K562 (cell line): Measurements from ENCODE around the gene ALOXE3. TPM values are rescaled to one million over a fixed set of nuclear protein-coding genes. Genes with fewer than 3 reads are reported as not detected.

Experiments used
- BDP1 ChIP-seq: IDR thresholded peaks from 3 replicates; pipeline ENCODE4 v1.6.1; 2011; ENCODE audit not compliant: insufficient read length, insufficient read depth
- BMI1 ChIP-seq: fragments of 150-350 bp; IDR thresholded peaks from 2 replicates; pipeline ENCODE4 v1.6.1; 2014; ENCODE audit warnings: low read length
- FOXJ3 ChIP-seq: sonication (generic); formaldehyde crosslinking; IDR thresholded peaks from 2 replicates; pipeline ENCODE4 v1.4.0; 2020; ENCODE audit warnings: mild to moderate bottlenecking, missing genetic modification reagents
- FOXK2 ChIP-seq, 2 experiments: fragments of 450-650 bp; IDR thresholded peaks in 1 of 2; conservative IDR thresholded peaks in 1 of 2; 2 replicates each; pipeline ENCODE4 v1.6.1; 2016; ENCODE audit warnings: low read depth in 2 of 2, mild to moderate bottlenecking in 1 of 2
- HMG20A ChIP-seq: fragments of 450-650 bp; formaldehyde crosslinking; conservative IDR thresholded peaks from 2 replicates; pipeline ENCODE4 v1.4.0; 2020; ENCODE audit warnings: mild to moderate bottlenecking, mixed read lengths
- OTX1 ChIP-seq: fragments of 450-650 bp; formaldehyde crosslinking; IDR thresholded peaks from 2 replicates; pipeline ENCODE4 v1.4.0; 2022; ENCODE audit warnings: mild to moderate bottlenecking
- POLR2B ChIP-seq: fragments of 450-650 bp; IDR thresholded peaks from 2 replicates; pipeline ENCODE4 v1.6.1; 2018; ENCODE audit warnings: low read depth; ENCODE audit not compliant: partially characterized antibody
- RUNX1 ChIP-seq: sonication (generic); IDR thresholded peaks from 2 replicates; pipeline ENCODE4 v1.6.1; 2016; ENCODE audit warnings: antibody characterized with exemption, low read depth
- SAFB ChIP-seq: fragments of 200-400 bp; formaldehyde crosslinking; IDR thresholded peaks from 2 replicates; pipeline ENCODE4 v1.6.1; 2017; ENCODE audit warnings: low read depth, low read length, borderline replicate concordance
- TRIM24 ChIP-seq, 2 experiments: fragments of 450-650 bp; IDR thresholded peaks; 2 replicates each; pipeline ENCODE4 v1.6.1; 2016
- ZBTB17 ChIP-seq: fragments of 450-650 bp; formaldehyde crosslinking; IDR thresholded peaks from 2 replicates; pipeline ENCODE4 v1.4.0; 2020; ENCODE audit warnings: mild to moderate bottlenecking
- ZBTB2 ChIP-seq: fragments of 450-650 bp; IDR thresholded peaks from 2 replicates; pipeline ENCODE4 v1.6.1; 2016; ENCODE audit warnings: antibody characterized with exemption
- ZNF12 ChIP-seq: sonication (generic); formaldehyde crosslinking; IDR thresholded peaks from 2 replicates; pipeline ENCODE4 v1.4.0; 2020; ENCODE audit warnings: mild to moderate bottlenecking, missing genetic modification reagents
- ZNF3 ChIP-seq: fragments of 250-450 bp; sonication (Bioruptor Pico); IDR thresholded peaks from 2 replicates; pipeline ENCODE4 v1.5.0; 2021; ENCODE audit warnings: mild to moderate bottlenecking, moderate library complexity
- ZNF668 ChIP-seq: fragments of 250-450 bp; sonication (Bioruptor Pico); IDR thresholded peaks from 2 replicates; pipeline ENCODE4 v1.8.0; 2022; ENCODE audit warnings: mild to moderate bottlenecking, inconsistent platforms
- ZNF740 ChIP-seq, 3 experiments: fragments of 200-800 bp in 1 of 3; sonication (Bioruptor generic) in 1 of 3; sonication (generic) in 1 of 3; formaldehyde crosslinking in 1 of 3; IDR thresholded peaks; 2 replicates each; pipeline versions ENCODE4 v1.6.1 to v1.8.0; 2016 to 2022; ENCODE audit warnings: mild to moderate bottlenecking in 2 of 3, missing compliant biosample characterization in 2 of 3, missing genetic modification characterization in 2 of 3, missing genetic modification reagents in 1 of 3
- polyA plus RNA-seq, 8 experiments: library from polyadenylated mRNA; depleted of rRNA in 4 of 8; stranded (reverse) in 5 of 8; unstranded in 3 of 8; fragments of >200 nt; fragmentation: Nextera tagmentation in 2 of 8; fragmentation: Illumina TruSeq in 1 of 8; extraction: Ambion mirVana in 2 of 8; extraction: Trizol in 1 of 8; gene quantifications; 2 replicates each; pipeline versions ENCODE4 v1.2.1 to v1.2.3, GENCODE V29; 2011 to 2014; ENCODE audit warnings: inconsistent platforms in 1 of 8, missing spikeins in 1 of 8
- total RNA-seq, 7 experiments: library from RNA; depleted of rRNA in 6 of 7; stranded (reverse); fragments of >200 nt in 6 of 7; fragmentation: Illumina TruSeq in 2 of 7; extraction: Trizol in 2 of 7; gene quantifications; 2 replicates each; pipeline versions ENCODE4 v1.2.1 to v1.2.3, GENCODE V29; 2011 to 2021; ENCODE audit warnings: low replicate concordance in 1 of 7
- TF ChIP-seq, protein P1 (sequence below): fragments of 450-650 bp; IDR thresholded peaks from 2 replicates; pipeline ENCODE4 v1.6.1; 2016; ENCODE audit warnings: borderline replicate concordance
- TF ChIP-seq, protein P2 (sequence below): sonication (generic); formaldehyde crosslinking; IDR thresholded peaks from 2 replicates; pipeline ENCODE4 v1.8.1; 2022; ENCODE audit warnings: missing genetic modification reagents
- TF ChIP-seq, protein P3 (sequence below), 2 experiments: fragments of 450-650 bp; conservative IDR thresholded peaks; 2 replicates each; pipeline ENCODE4 v1.6.1; 2017; ENCODE audit warnings: mild to moderate bottlenecking in 2 of 2, moderate library complexity in 2 of 2

The ALOXE3 gene
- total and polyA plus RNA-seq, 9 of the 15 experiments (the other 6 are each of a cell fraction or from before 2014, with no cell fraction given), result 0.04 TPM; not detected in 8

DNA sequence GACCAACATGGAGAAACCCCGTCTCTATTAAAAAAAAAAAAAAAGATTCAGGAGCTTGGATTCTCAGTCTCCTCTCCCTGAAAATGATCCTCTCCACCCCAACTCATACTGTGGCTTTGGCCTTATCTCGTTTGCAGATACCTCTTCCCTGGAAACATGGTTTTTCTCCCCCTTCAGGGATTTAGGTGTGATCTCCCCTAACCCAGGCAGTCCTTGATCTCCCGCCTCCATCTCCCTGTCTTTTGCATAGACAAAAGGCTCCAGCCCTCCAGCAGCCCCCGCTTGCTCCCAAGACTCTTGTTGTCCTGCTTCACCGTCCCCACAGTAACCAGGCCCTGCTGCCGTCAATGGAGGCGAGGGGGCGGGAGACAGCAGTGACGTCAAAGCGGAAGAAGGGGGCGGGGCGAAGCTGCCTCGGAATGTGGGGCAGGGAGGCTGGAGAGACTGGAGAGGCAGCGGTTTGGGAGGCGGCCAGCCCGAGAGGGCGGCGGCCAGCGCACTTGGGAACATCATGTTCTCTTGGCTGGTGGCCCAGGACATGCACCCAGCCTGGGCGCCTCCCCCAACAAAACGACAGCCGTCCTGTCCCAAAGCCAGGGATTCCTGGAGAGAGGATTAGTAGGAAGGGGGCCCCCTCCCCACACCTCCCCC, 35.8 kb upstream of the ALOXE3 start (continued):
- TF ChIP-seq, protein P1, sequence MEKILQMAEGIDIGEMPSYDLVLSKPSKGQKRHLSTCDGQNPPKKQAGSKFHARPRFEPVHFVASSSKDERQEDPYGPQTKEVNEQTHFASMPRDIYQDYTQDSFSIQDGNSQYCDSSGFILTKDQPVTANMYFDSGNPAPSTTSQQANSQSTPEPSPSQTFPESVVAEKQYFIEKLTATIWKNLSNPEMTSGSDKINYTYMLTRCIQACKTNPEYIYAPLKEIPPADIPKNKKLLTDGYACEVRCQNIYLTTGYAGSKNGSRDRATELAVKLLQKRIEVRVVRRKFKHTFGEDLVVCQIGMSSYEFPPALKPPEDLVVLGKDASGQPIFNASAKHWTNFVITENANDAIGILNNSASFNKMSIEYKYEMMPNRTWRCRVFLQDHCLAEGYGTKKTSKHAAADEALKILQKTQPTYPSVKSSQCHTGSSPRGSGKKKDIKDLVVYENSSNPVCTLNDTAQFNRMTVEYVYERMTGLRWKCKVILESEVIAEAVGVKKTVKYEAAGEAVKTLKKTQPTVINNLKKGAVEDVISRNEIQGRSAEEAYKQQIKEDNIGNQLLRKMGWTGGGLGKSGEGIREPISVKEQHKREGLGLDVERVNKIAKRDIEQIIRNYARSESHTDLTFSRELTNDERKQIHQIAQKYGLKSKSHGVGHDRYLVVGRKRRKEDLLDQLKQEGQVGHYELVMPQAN, result peak; percentile 51; the same call in 1 of the 2 replicates
- TF ChIP-seq ZBTB2, result no peak
- TF ChIP-seq OTX1 (CRISPR knock-in tag), result no peak
- TF ChIP-seq FOXK2 (conservative IDR thresholded peaks at IDR 0.05 in 1 of 2, IDR thresholded peaks at IDR 0.05 in 1 of 2; ENCODE audit: low read depth in 2 of 2), result peak; percentile 34 to 69; a peak in 2 of 4 replicates
- no peak for TF ChIP-seq TRIM24 (IDR thresholded peaks at IDR 0.05)
- no peak for TF ChIP-seq BMI1
- no peak for TF ChIP-seq HMG20A (CRISPR knock-in tag)
- no peak for TF ChIP-seq SAFB
- no peak for TF ChIP-seq ZNF668 (CRISPR knock-in tag)
- no peak for TF ChIP-seq BDP1
- TF ChIP-seq, protein P2, sequence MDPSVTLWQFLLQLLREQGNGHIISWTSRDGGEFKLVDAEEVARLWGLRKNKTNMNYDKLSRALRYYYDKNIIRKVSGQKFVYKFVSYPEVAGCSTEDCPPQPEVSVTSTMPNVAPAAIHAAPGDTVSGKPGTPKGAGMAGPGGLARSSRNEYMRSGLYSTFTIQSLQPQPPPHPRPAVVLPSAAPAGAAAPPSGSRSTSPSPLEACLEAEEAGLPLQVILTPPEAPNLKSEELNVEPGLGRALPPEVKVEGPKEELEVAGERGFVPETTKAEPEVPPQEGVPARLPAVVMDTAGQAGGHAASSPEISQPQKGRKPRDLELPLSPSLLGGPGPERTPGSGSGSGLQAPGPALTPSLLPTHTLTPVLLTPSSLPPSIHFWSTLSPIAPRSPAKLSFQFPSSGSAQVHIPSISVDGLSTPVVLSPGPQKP, result no peak
- no peak for TF ChIP-seq ZNF740 (CRISPR knock-in tag; IDR thresholded peaks at IDR 0.05)
- TF ChIP-seq ZNF740 (tag; IDR thresholded peaks at IDR 0.05), result no peak
- TF ChIP-seq, protein P3, sequence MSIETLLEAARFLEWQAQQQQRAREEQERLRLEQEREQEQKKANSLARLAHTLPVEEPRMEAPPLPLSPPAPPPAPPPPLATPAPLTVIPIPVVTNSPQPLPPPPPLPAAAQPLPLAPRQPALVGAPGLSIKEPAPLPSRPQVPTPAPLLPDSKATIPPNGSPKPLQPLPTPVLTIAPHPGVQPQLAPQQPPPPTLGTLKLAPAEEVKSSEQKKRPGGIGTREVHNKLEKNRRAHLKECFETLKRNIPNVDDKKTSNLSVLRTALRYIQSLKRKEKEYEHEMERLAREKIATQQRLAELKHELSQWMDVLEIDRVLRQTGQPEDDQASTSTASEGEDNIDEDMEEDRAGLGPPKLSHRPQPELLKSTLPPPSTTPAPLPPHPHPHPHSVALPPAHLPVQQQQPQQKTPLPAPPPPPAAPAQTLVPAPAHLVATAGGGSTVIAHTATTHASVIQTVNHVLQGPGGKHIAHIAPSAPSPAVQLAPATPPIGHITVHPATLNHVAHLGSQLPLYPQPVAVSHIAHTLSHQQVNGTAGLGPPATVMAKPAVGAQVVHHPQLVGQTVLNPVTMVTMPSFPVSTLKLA (conservative IDR thresholded peaks at IDR 0.05), result peak; percentile 45 to 70; a peak in 3 of 4 replicates
- peak; percentile 61; the same call in 1 of the 2 replicates for TF ChIP-seq FOXJ3 (CRISPR knock-in tag)
- TF ChIP-seq ZNF12, result no peak
- TF ChIP-seq RUNX1, result no peak
- no peak for TF ChIP-seq ZNF3
- no peak for TF ChIP-seq POLR2B
- no peak for TF ChIP-seq ZBTB17 (CRISPR knock-in tag)
